ENCODE data around the gene CCL21. TPM values are rescaled to one million over a fixed set of nuclear protein-coding genes. Genes with fewer than 3 reads are reported as not detected.

The CCL21 gene
- total and polyA plus RNA-seq, 2 of the 13 experiments (the other 11 are each of a cell fraction or from before 2014, with no cell fraction given): not detected

DNA sequence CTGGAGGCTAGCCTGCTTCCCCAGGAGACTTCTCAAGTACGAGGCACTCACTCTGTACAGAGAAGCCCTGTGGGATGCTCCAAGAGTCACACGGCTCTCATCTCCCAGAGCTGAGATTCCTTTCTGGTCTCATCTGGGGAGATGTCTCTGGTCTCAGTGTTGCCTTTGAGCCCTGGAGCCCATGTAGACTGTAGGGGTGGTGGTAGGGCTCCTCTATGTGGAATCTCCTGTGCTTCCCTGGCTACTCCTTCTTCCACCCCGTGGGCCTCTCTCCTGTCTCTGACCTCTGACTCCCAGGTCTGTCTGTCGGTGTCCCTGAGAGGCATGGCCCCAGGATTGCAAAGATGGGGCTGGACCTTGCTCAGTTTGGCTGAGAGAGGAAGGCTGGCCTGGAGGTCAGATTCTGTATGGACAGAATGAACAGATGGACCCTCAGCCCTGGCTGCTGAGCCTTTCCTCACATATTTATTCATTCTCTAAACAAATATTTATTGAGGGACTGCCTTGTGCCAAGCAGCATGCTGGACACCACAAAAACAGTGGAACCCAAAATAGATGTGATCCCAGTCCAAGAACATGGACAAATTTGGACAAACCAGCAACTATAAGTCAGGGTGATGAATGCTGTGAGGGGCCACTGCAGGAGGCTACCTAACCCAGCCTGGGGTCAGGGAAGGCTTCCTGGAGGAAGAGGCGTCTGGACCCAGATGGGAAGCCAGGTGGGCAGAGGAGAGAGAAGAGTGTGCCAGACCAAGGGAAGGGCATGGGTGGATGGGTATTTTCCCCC is 21.4 kb downstream of the CCL21 start (continued):
- TF ChIP-seq SIN3B (IDR thresholded peaks at IDR 0.05; ENCODE audit: low read length) (no peak), SP5 (CRISPR knock-in tag; IDR thresholded peaks at IDR 0.05; ENCODE audit: borderline replicate concordance, low read depth) (no peak), SMC3 (IDR thresholded peaks at IDR 0.05; ENCODE audit: low read length) (no peak), ZNF777 (CRISPR knock-in tag; IDR thresholded peaks at IDR 0.05) (no peak), TBL1XR1 (IDR thresholded peaks at IDR 0.05; ENCODE audit: borderline replicate concordance, low read length, partially characterized antibody) (no peak), GFI1 (CRISPR knock-in tag; IDR thresholded peaks at IDR 0.05; ENCODE audit: borderline replicate concordance) (peak; percentile 53; the same call in 1 of the 2 replicates), TP53 (CRISPR knock-in tag; conservative IDR thresholded peaks at IDR 0.05) (no peak), RXRA (CRISPR knock-in tag; IDR thresholded peaks at IDR 0.05) (peak; percentile 36; the same call in 1 of the 2 replicates), TBX2 (CRISPR knock-in tag; IDR thresholded peaks at IDR 0.05; ENCODE audit: borderline replicate concordance) (peak; percentile 41), EP300 (IDR thresholded peaks at IDR 0.05; ENCODE audit: low read depth in 2 of 2, low read length in 2 of 2) (peak; percentile 39 to 75; a peak in 2 of 4 replicates), EP300 (CRISPR knock-in tag; IDR thresholded peaks at IDR 0.05; ENCODE audit: borderline replicate concordance) (no peak), SMAD9 (CRISPR knock-in tag; IDR thresholded peaks at IDR 0.05) (no peak), ZNF383 (CRISPR knock-in tag; IDR thresholded peaks at IDR 0.05; ENCODE audit: borderline replicate concordance) (no peak)
- TF ChIP-seq, protein P1, sequence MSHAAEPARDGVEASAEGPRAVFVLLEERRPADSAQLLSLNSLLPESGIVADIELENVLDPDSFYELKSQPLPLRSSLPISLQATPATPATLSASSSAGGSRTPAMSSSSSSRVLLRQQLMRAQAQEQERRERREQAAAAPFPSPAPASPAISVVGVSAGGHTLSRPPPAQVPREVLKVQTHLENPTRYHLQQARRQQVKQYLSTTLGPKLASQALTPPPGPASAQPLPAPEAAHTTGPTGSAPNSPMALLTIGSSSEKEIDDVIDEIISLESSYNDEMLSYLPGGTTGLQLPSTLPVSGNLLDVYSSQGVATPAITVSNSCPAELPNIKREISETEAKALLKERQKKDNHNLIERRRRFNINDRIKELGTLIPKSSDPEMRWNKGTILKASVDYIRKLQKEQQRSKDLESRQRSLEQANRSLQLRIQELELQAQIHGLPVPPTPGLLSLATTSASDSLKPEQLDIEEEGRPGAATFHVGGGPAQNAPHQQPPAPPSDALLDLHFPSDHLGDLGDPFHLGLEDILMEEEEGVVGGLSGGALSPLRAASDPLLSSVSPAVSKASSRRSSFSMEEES (CRISPR knock-in tag; IDR thresholded peaks at IDR 0.05): no peak
- TF ChIP-seq, protein P2, sequence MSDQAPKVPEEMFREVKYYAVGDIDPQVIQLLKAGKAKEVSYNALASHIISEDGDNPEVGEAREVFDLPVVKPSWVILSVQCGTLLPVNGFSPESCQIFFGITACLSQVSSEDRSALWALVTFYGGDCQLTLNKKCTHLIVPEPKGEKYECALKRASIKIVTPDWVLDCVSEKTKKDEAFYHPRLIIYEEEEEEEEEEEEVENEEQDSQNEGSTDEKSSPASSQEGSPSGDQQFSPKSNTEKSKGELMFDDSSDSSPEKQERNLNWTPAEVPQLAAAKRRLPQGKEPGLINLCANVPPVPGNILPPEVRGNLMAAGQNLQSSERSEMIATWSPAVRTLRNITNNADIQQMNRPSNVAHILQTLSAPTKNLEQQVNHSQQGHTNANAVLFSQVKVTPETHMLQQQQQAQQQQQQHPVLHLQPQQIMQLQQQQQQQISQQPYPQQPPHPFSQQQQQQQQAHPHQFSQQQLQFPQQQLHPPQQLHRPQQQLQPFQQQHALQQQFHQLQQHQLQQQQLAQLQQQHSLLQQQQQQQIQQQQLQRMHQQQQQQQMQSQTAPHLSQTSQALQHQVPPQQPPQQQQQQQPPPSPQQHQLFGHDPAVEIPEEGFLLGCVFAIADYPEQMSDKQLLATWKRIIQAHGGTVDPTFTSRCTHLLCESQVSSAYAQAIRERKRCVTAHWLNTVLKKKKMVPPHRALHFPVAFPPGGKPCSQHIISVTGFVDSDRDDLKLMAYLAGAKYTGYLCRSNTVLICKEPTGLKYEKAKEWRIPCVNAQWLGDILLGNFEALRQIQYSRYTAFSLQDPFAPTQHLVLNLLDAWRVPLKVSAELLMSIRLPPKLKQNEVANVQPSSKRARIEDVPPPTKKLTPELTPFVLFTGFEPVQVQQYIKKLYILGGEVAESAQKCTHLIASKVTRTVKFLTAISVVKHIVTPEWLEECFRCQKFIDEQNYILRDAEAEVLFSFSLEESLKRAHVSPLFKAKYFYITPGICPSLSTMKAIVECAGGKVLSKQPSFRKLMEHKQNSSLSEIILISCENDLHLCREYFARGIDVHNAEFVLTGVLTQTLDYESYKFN (CRISPR knock-in tag; conservative IDR thresholded peaks at IDR 0.05): peak; percentile 98
- TF ChIP-seq, protein P3, sequence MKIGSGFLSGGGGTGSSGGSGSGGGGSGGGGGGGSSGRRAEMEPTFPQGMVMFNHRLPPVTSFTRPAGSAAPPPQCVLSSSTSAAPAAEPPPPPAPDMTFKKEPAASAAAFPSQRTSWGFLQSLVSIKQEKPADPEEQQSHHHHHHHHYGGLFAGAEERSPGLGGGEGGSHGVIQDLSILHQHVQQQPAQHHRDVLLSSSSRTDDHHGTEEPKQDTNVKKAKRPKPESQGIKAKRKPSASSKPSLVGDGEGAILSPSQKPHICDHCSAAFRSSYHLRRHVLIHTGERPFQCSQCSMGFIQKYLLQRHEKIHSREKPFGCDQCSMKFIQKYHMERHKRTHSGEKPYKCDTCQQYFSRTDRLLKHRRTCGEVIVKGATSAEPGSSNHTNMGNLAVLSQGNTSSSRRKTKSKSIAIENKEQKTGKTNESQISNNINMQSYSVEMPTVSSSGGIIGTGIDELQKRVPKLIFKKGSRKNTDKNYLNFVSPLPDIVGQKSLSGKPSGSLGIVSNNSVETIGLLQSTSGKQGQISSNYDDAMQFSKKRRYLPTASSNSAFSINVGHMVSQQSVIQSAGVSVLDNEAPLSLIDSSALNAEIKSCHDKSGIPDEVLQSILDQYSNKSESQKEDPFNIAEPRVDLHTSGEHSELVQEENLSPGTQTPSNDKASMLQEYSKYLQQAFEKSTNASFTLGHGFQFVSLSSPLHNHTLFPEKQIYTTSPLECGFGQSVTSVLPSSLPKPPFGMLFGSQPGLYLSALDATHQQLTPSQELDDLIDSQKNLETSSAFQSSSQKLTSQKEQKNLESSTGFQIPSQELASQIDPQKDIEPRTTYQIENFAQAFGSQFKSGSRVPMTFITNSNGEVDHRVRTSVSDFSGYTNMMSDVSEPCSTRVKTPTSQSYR (CRISPR knock-in tag; IDR thresholded peaks at IDR 0.05; ENCODE audit: borderline replicate concordance): no peak
- TF ChIP-seq, protein P4, sequence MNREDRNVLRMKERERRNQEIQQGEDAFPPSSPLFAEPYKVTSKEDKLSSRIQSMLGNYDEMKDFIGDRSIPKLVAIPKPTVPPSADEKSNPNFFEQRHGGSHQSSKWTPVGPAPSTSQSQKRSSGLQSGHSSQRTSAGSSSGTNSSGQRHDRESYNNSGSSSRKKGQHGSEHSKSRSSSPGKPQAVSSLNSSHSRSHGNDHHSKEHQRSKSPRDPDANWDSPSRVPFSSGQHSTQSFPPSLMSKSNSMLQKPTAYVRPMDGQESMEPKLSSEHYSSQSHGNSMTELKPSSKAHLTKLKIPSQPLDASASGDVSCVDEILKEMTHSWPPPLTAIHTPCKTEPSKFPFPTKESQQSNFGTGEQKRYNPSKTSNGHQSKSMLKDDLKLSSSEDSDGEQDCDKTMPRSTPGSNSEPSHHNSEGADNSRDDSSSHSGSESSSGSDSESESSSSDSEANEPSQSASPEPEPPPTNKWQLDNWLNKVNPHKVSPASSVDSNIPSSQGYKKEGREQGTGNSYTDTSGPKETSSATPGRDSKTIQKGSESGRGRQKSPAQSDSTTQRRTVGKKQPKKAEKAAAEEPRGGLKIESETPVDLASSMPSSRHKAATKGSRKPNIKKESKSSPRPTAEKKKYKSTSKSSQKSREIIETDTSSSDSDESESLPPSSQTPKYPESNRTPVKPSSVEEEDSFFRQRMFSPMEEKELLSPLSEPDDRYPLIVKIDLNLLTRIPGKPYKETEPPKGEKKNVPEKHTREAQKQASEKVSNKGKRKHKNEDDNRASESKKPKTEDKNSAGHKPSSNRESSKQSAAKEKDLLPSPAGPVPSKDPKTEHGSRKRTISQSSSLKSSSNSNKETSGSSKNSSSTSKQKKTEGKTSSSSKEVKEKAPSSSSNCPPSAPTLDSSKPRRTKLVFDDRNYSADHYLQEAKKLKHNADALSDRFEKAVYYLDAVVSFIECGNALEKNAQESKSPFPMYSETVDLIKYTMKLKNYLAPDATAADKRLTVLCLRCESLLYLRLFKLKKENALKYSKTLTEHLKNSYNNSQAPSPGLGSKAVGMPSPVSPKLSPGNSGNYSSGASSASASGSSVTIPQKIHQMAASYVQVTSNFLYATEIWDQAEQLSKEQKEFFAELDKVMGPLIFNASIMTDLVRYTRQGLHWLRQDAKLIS (CRISPR knock-in tag; IDR thresholded peaks at IDR 0.05): no peak
